ENCODE results near the gene CDKN2AIPNL. TPM values are rescaled to one million over a fixed set of nuclear protein-coding genes. Genes with fewer than 3 reads are reported as not detected.
A peak's percentile ranks its signal among the peaks of the same experiment; 100 is the strongest.

The CDKN2AIPNL gene, protein sequence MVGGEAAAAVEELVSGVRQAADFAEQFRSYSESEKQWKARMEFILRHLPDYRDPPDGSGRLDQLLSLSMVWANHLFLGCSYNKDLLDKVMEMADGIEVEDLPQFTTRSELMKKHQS
- 26.2 TPM for total RNA-seq (ENCODE audit: unreplicated experiment)
- long read RNA-seq, transcript CDKN2AIPNL-202 (3 exons, 1,223 nt) = major isoform, 17 of 17 reads
- long read RNA-seq, partial matches to known transcripts = 0 of 17 reads
- long read RNA-seq, other reads (novel, unspliced or antisense) = 0 of 17 reads

DNA sequence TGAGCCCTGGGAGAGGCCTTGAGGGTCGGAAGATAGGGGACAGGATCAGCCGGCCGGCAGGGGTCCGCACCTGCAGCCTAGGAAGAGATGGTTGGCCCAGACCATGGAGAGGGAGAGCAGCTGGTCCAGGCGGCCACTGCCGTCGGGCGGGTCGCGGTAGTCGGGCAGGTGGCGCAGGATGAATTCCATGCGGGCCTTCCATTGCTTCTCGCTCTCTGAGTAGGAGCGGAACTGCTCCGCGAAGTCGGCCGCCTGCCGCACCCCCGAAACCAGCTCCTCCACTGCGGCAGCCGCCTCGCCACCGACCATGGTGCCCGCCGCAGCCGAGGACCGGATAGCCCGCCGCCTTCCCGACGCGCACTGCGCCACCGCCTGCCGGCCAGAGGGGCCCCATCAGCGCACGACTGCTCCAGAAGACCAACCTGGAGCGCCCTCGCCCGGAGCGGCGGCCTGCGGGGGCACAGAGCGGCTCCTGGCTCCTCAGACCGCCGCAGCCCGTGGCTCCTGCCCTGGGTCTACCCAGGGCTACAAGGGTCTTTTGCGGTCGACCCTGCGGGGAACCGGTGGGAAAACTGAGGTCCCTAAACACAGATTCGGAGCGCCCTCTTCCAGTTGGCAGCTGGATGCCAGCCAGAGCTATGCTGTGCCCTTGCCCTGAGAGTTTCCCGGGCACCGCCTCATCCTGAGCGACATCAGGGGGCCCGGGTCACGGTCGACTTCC is at the start of gene CDKN2AIPNL:
CDKN2AIPNL (minus strand) TSS at position 336 of the 721 bp plus-strand sequence; CDS start at position 309, 27 bp downstream.
- DNase-seq (ENCODE audit: low spot score) = peak; percentile 94
- Mint-ChIP-seq H3K27me3 (ENCODE audit: unreplicated experiment) (peaks cover 2% of the 10 kb centered on the region), H3K4me3 (ENCODE audit: unreplicated experiment) (peak within 1 kb of the TSS; percentile 99), H3K9me3 (ENCODE audit: unreplicated experiment) (no peaks in the 10 kb centered on the region), H3K36me3 (ENCODE audit: low read depth, unreplicated experiment) (peaks cover 3% of the 10 kb centered on the region), H3K27ac (ENCODE audit: unreplicated experiment) (peak within 1 kb of the TSS; percentile 74), H3K4me1 (ENCODE audit: unreplicated experiment) (peaks cover 4% of the 10 kb centered on the region)
- TF ChIP-seq, protein P1, sequence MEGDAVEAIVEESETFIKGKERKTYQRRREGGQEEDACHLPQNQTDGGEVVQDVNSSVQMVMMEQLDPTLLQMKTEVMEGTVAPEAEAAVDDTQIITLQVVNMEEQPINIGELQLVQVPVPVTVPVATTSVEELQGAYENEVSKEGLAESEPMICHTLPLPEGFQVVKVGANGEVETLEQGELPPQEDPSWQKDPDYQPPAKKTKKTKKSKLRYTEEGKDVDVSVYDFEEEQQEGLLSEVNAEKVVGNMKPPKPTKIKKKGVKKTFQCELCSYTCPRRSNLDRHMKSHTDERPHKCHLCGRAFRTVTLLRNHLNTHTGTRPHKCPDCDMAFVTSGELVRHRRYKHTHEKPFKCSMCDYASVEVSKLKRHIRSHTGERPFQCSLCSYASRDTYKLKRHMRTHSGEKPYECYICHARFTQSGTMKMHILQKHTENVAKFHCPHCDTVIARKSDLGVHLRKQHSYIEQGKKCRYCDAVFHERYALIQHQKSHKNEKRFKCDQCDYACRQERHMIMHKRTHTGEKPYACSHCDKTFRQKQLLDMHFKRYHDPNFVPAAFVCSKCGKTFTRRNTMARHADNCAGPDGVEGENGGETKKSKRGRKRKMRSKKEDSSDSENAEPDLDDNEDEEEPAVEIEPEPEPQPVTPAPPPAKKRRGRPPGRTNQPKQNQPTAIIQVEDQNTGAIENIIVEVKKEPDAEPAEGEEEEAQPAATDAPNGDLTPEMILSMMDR (IDR thresholded peaks at IDR 0.05; ENCODE audit: unreplicated experiment) = peak; percentile 24

DNA sequence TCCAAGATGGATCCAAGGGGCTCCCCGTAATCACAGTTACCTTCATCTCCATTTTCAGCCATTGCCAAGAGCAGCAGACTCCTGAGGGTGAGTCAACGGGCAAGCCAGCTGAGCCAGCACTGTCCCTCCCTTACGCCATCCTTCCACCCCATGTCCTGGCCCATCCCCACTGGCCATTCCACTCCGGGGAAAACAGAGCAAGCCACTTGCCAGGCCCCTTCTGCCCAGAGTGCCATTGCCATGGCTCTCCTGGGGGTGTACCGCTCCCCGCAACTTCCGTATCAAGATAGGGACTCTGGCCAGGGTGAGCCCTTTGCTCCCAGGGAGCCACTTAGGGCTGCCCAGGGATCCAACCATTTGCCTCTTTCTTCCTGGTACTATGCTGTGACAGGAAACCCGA is 48.9 kb upstream of the CDKN2AIPNL start:
- TF ChIP-seq, protein P1 (IDR thresholded peaks at IDR 0.05; ENCODE audit: unreplicated experiment) = no peak
- Mint-ChIP-seq H3K27me3 (ENCODE audit: unreplicated experiment) (peaks cover 5% of the 10 kb centered on the region), H3K9me3 (ENCODE audit: unreplicated experiment) (no peaks in the 10 kb centered on the region), H3K27ac (ENCODE audit: unreplicated experiment) (no peak overlapping the region), H3K4me3 (ENCODE audit: unreplicated experiment) (no peak overlapping the region), H3K4me1 (ENCODE audit: unreplicated experiment) (peaks cover 3% of the 10 kb centered on the region), H3K36me3 (ENCODE audit: low read depth, unreplicated experiment) (no peaks in the 10 kb centered on the region)
- no peak for DNase-seq (ENCODE audit: low spot score)

DNA sequence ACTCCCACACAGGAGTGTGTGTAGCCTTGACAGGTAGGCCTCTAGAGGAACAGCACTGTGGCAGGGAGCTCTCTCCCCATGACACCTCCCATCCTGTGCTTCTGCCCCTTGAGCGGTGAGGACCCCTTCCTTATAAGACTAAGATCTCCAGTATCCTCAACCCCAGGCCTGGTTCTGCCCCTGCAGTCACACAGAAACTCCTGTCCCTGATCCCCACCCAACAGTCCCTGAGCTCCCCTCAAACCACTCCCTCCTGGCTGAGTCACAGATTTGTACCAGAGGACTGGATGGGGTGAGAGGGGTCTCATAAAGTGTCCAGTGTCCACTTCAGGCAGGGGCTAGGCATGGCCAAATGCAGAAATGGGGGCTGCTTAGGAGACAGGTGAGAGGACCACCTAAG is 47.8 kb upstream of the CDKN2AIPNL start:
- peaks cover 5% of the 10 kb centered on the region for H3K27me3 Mint-ChIP-seq (ENCODE audit: unreplicated experiment)

DNA sequence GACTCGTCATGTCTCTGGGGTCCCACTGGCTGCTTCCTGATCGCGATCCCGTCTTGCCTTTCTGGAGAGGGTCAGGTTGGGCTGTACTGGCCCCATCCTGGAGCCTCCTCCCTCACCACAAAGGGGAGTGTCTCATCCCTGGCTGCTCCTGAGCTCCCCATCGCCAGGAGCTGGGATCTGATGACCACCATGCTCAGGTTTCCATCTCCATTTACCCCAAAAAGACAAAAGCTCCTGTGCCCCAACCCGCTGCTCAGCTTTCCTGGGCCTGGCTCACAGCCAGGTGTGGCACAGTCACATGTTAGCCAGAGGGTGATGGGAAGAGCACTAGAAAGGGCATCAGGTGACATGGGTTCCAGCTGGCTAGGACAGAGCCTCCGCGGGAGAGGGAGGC is 47.3 kb upstream of the CDKN2AIPNL start:
- no peak overlapping the region for H3K4me3 Mint-ChIP-seq (ENCODE audit: unreplicated experiment)
- no peaks in the 10 kb centered on the region for H3K36me3 Mint-ChIP-seq (ENCODE audit: low read depth, unreplicated experiment)
- H3K27ac Mint-ChIP-seq (ENCODE audit: unreplicated experiment) = no peak overlapping the region
- peaks cover 4% of the 10 kb centered on the region for H3K27me3 Mint-ChIP-seq (ENCODE audit: unreplicated experiment)
- TF ChIP-seq, protein P1 (IDR thresholded peaks at IDR 0.05; ENCODE audit: unreplicated experiment) = no peak
- no peaks in the 10 kb centered on the region for H3K9me3 Mint-ChIP-seq (ENCODE audit: unreplicated experiment)
- H3K4me1 Mint-ChIP-seq (ENCODE audit: unreplicated experiment) = peaks cover under 1% of the 10 kb centered on the region
- no peak for DNase-seq (ENCODE audit: low spot score)

More for the DNA sequence above, 47.8 kb upstream of the CDKN2AIPNL start:
- Mint-ChIP-seq H3K4me1 (ENCODE audit: unreplicated experiment) (peaks cover 3% of the 10 kb centered on the region), H3K9me3 (ENCODE audit: unreplicated experiment) (no peaks in the 10 kb centered on the region), H3K27ac (ENCODE audit: unreplicated experiment) (peak overlapping the region; percentile 61), H3K4me3 (ENCODE audit: unreplicated experiment) (no peak overlapping the region), H3K36me3 (ENCODE audit: low read depth, unreplicated experiment) (no peaks in the 10 kb centered on the region)
- TF ChIP-seq, protein P1 (IDR thresholded peaks at IDR 0.05; ENCODE audit: unreplicated experiment) = no peak
- no peak for DNase-seq (ENCODE audit: low spot score)

All from endothelial cell (in vitro differentiated cells).